ENCODE results near the gene TLK1. TPM values are rescaled to one million over a fixed set of nuclear protein-coding genes. Genes with fewer than 3 reads are reported as not detected.

TLK1 gene
- total and polyA plus RNA-seq, 10 of the 15 experiments (the other 5 are each of a cell fraction or from before 2014, with no cell fraction given), result 25.1 to 126 (median 57.3) TPM

- Histone ChIP-seq H3K79me2 (ENCODE audit: control insufficient read depth, insufficient read depth, low read length) (peaks cover 81% of the 10 kb centered on the region), H3K27me3 (replicated peaks in 1 of 2; ENCODE audit: control insufficient read depth in 2 of 2, insufficient read depth in 2 of 2, low read length in 1 of 2) (no peaks in the 10 kb centered on the region), H3K9ac (ENCODE audit: control insufficient read depth, insufficient read depth, low read length) (no peak overlapping the region), H2AFZ (ENCODE audit: control insufficient read depth, low read depth, low read length) (no peak overlapping the region), H3K4me2 (ENCODE audit: control insufficient read depth, insufficient read depth) (no peak overlapping the region), H3K4me1 (ENCODE audit: control insufficient read depth, insufficient read depth, low read length) (no peaks in the 10 kb centered on the region; the same call in 1 of the 2 replicates), H3K36me3 (ENCODE audit: control insufficient read depth in 2 of 2, insufficient read depth in 2 of 2, low read length in 1 of 2) (peaks cover 4 to 22% of the 10 kb centered on the region in 2 experiments), H3K27ac (ENCODE audit: control insufficient read depth, insufficient read depth) (no peak overlapping the region), H4K20me1 (ENCODE audit: control insufficient read depth, insufficient read depth) (0 out of 2 replicates have a peak, but pooled peaks cover 4% of the 10 kb centered on the region), H3K9me3 (replicated peaks; ENCODE audit: control insufficient read depth, insufficient read depth, low read length) (no peaks in the 10 kb centered on the region; the same call in 2 of the 3 replicates), H3K4me3 (no peak overlapping the region)
- ChIA-PET SMC1A (ENCODE audit: uncharacterized antibody, unreplicated experiment) (interaction anchor here (1.4 to 9.4 kb wide), 2 partner anchors 73 to 118 kb away, joined by 3 to 70 read pairs; partner anchors contain the start of gene TLK1), POLR2A (interaction anchor here (0.5 kb wide), 1 partner anchor 1284 kb away, joined by 6 read pairs; no protein-coding TSS in a partner anchor), RAD21 (ENCODE audit: unreplicated experiment) (interaction anchor here (0.9 kb wide), 1 partner anchor 9 kb away, joined by 3 read pairs; no protein-coding TSS in a partner anchor), CTCF (no interaction called here)
- FAIRE-seq, result no peak
- BruUV-seq (replicated peaks), result no TSS peak
- in situ Hi-C loops (cut with MboI), result no loop called here
- DNase-seq (ENCODE audit: low read depth, low spot score), result no peak
- ATAC-seq, result peak; percentile 45
- WGBS (ENCODE audit: insufficient coverage, insufficient replicate concordance, low lambda C conversion rate, missing lambda C conversion rate), result 34% methylated on average over 5 of the region's 5 CpGs
- TF ChIP-seq ATF2 (IDR thresholded peaks at IDR 0.05; ENCODE audit: low read length), result no peak
- intact Hi-C loops (cut with micrococcal nuclease; ENCODE audit: unreplicated experiment), result no loop called here
Measured at GRCh38 chr2:171084128-171084527, 76.6 kb downstream of the TLK1 start.

- no peak for FAIRE-seq
- ATAC-seq, result no peak
- Histone ChIP-seq H3K9me3 (replicated peaks; ENCODE audit: control insufficient read depth, insufficient read depth, low read length) (no peaks in the 10 kb centered on the region), H3K79me2 (ENCODE audit: control insufficient read depth, insufficient read depth, low read length) (peaks cover 80% of the 10 kb centered on the region), H3K36me3 (ENCODE audit: control insufficient read depth in 2 of 2, insufficient read depth in 2 of 2, low read length in 1 of 2) (peaks cover 8 to 25% of the 10 kb centered on the region in 2 experiments), H3K4me3 (no peak overlapping the region), H3K9ac (ENCODE audit: control insufficient read depth, insufficient read depth, low read length) (no peak overlapping the region), H3K4me1 (ENCODE audit: control insufficient read depth, insufficient read depth, low read length) (no peaks in the 10 kb centered on the region; the same call in 1 of the 2 replicates), H3K27me3 (replicated peaks in 1 of 2; ENCODE audit: control insufficient read depth in 2 of 2, insufficient read depth in 2 of 2, low read length in 1 of 2) (no peaks in the 10 kb centered on the region), H3K4me2 (ENCODE audit: control insufficient read depth, insufficient read depth) (no peak overlapping the region), H4K20me1 (ENCODE audit: control insufficient read depth, insufficient read depth) (0 out of 2 replicates have a peak, but pooled peaks cover 4% of the 10 kb centered on the region), H2AFZ (ENCODE audit: control insufficient read depth, low read depth, low read length) (no peak overlapping the region), H3K27ac (ENCODE audit: control insufficient read depth, insufficient read depth) (no peak overlapping the region)
- TF ChIP-seq KAT2A (conservative IDR thresholded peaks at IDR 0.05; ENCODE audit: control insufficient read depth, low read depth, low read length) (no peak), PKNOX1 (IDR thresholded peaks at IDR 0.05) (no peak), FOXK2 (IDR thresholded peaks at IDR 0.05) (no peak), KDM1A (IDR thresholded peaks at IDR 0.05; ENCODE audit: borderline replicate concordance) (no peak), ZBTB11 (CRISPR knock-in tag; IDR thresholded peaks at IDR 0.05) (no peak), TCF3 (IDR thresholded peaks at IDR 0.05; ENCODE audit: borderline replicate concordance, insufficient read depth, low read depth, low read length) (no peak), FOS (IDR thresholded peaks at IDR 0.05; ENCODE audit: borderline replicate concordance, extremely low read depth, insufficient read length) (no peak)
- BruUV-seq (replicated peaks), result no TSS peak
- in situ Hi-C loops (cut with MboI) (no loop called here), intact Hi-C loops (cut with micrococcal nuclease; ENCODE audit: unreplicated experiment) (no loop called here)
- no peak for DNase-seq (ENCODE audit: low read depth, low spot score)
- SMC1A ChIA-PET (ENCODE audit: uncharacterized antibody, unreplicated experiment), result interaction anchor here (9.4 kb wide), 1 partner anchor 73 kb away, joined by 70 read pairs; the partner anchor contains the start of gene TLK1
- WGBS (ENCODE audit: insufficient coverage, insufficient replicate concordance, low lambda C conversion rate, missing lambda C conversion rate), result 72% methylated on average over 2 of the region's 2 CpGs
- RAD21 ChIA-PET (ENCODE audit: unreplicated experiment), result interaction anchor here (1.6 kb wide), 1 partner anchor 333 kb away, joined by 4 read pairs; no protein-coding TSS in a partner anchor
- CTCF ChIA-PET, result interaction anchor here (1.3 to 1.6 kb wide), 2 partner anchors 12 to 74 kb away, joined by 3 read pairs; no protein-coding TSS in a partner anchor
- POLR2A ChIA-PET, result interaction anchor here (0.5 to 1.2 kb wide), 3 partner anchors 28 to 1283 kb away, joined by 3 to 6 read pairs (median 3); no protein-coding TSS in a partner anchor
Measured at GRCh38 chr2:171083451-171083850, 77.2 kb downstream of the TLK1 start.
